Hematopoietic multipotent progenitor cell (in vitro differentiated cells): ENCODE results near the gene MYO9B. TPM values are rescaled to one million over a fixed set of nuclear protein-coding genes. Genes with fewer than 3 reads are reported as not detected.

Experiments
- DNase-seq, 3 donors: peaks; one replicate each; pipeline ENCODE4 v3.0.0-alpha.2; 2011 to 2015; ENCODE audit warnings: low read depth in 2 of 3, low spot score in 2 of 3
- total RNA-seq: library from RNA; depleted of rRNA; stranded (reverse); fragments of >200 nt; gene quantifications from one replicate; pipeline ENCODE4 v1.2.3, GENCODE V29; 2012

MYO9B gene
- total RNA-seq, 1 donor = 158 TPM

DNA sequence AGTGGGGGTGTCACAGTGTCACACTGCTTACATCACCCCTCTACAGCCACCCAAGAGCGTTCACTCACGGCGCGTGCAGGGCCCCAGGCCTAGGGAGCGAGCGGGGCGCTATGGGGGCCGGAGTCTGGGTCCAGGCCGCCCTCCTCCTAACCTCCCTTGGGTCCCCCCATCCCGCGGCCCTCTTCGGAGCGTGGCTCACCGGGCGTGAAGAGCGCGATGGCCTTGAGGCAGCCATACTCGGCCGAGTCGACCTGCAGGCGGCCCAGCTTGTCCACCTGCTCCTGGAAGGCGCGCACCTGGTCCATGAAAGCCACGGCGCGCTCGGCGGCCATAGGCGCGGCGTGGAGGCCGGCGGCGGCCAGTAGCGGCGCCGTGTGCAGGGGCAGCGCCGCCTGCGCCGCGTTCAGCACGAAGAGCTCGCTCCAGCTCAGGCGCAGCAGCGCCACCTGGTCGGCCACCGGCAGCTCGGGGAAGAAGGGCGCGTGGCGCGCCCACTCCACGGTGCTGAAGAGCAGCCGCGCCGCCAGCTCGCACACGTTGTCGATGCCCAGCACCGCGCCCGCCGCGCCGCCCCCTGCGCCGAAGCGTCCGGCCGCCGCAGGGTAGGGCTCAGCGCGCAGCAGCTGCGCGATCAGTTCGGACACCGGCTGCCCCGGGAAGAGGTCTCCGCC is 159.9 kb downstream of the MYO9B start:
- DNase-seq = peak; percentile 68 to 83 (median 71)

DNA sequence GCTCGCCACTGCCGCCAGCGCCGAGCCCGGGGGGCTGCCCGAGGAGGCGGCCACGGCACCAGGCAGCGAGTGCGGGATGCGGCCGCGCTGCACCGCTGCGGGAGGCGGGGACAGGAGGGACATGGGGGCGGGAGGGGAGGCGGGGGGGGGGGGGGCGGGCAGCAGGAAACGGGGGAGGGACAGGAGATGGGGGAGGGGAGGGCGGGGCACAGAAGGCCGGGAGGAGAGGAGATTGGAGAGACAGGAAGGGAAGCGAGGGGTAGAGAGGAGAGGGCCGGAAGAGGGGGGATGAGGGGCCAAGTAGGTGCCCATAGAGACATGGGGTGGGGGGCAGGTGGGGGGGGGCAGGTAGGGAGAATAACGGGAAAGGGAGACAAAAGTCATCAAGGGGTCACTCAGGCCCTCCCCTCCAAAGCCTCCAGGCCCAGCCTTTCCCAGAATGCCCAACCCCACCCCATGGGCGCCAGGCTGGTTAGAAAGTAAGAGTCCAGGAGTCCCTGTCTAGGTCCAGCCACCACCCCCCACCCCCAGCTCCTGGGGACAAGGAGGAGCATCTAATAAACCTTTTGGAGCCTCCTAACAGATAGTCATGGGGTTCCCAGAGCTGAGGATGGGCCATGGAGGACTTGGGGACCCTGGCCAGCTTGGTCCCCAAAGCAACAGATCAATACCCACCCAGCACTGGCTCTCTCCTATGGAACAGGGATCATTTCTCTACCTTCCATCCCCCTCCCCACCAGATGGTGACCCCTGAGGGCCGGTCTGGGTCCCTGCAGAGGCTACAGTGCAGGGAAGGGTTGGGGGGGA is 160.6 kb downstream of the MYO9B start:
- DNase-seq = no peak

DNA sequence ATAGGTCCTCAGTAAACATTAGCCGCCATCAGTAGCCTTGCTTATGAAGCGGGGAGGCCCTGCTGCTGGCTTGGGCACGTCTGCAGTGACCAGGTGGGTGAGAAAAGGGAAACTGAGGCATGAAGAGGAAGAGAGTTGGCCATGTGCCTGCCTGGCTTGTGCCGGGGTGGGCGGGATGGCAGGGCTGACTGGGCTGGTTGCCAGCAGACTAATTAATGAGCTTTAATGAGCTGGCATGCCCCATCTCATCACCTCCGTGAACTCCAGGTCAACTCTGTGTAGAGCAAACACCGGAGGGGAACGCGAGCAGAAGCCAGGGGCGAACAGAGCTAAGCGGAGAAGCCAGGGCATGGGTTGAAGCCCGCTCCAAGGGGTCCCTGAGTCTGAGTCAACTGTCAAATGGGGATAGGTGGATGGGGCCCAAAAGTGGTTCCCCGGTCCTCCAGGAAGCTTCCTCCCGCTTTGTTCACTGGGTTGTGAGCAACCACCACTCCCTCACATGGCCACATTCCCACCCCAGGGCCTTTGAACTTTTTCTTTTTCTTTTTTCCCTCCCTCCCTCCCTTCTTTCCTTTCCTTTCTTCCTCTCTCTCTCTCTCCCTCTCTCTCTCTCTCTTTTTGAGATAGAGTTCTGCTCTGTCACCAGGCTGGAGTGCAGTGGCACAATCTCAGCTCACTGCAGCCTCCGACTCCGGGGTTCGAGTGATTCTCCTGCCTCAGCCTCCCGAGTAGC is 161.4 kb downstream of the MYO9B start:
- no peak for DNase-seq

DNA sequence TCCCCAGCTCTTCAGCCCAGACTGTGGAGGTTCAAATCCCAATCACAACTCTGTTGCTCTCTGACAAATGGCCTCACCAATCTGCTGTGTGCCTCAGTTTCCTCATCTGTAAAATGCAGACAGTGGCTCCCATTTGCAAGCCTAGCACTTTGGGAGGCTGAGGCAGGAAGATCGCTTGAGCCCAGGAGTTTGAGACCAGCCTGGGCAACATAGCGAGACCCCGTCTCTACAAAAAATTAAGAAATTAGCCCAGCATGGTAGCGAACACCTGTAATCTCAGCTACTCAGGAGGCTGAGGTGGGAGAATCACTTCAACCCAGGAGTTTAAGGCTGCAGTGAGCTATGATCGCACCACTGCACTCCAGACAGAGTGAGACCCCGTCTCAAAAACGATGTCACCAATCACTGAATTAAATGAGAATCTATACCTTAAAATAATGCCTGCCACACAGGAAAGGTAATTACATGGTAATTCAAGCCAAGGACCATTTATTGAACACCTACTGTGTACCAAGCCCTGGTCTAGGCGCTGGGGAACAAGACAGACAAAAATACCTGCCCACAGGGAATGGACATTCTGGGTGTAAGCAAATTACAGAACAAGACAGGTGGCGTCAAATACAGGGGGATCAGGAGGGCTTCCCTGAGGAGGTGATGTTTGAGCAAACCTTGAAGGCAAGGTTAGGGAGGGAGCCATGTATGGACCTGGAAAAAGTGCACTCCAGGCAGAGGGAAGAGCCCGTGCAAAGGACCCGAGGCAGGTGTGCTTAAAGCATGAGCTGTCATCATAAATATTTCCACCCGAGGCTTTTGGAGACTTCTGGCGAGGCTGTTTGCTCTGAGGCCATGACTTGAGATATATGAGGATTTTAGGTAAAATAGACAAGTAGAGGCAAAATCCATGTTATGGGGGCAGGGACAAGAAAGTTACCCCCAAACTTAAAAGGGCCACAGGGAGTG is 162.4 kb downstream of the MYO9B start:
- no peak for DNase-seq

DNA sequence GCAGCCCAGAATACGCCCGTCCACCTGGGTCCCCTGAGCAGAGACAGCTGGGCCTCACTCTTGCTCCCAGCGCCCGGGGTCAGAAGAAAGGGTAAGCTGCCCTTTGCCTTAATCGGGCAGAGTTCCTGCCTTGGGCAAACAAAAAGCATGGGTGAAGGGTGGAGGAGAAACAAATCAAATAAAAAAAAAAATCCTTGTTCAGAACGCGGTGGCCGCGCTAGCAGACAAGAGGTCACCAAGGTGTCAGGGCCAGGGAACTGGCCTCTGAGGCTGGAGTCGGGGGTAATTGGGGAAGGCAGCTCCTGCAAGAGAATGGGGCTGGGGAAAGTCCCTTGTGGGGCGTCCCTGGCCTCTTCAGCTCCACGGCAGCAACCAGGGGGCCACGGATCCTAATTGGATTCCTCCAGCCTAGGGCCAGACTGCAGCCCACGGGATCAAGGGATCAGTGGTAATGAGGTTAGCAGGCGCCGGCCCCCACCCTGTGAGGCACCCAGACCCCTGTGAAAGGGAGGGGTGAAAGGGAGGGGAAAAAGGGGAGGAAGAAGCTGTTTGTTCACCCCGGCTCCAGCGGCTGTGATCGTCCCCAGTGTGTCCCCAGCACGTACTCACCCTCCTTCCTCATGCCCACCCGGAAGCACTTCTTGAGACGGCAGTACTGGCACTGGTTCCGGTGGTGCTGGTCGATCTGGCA is 164.6 kb downstream of the MYO9B start:
- no peak for DNase-seq

DNA sequence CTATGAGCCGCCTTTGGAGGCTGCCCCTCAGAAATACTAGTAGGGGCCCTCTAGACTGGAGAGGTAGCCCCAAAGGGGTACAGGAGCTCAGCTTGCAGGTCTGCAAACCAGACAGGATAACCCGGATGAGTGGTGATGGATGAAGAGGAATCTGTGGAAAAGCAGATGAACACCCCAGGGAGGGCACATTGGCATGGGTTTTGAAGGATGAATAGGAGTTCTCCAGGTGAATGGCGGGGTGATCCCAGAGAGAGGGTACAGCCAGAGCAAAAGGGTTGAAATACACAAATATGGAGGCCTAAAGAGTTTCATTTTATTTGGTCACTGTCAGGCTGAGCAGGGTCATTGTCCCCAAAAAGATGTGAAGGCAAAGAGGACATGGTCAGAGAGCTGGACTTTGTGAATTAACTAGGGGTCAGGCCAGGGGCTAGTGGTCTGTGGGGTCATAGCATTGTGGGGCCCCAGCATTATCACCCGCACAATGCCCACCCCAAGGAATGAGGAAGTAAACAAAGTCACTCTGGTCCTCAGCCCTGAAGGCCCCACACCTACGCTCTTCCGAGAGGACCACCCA is 165.3 kb downstream of the MYO9B start:
- no peak for DNase-seq

DNA sequence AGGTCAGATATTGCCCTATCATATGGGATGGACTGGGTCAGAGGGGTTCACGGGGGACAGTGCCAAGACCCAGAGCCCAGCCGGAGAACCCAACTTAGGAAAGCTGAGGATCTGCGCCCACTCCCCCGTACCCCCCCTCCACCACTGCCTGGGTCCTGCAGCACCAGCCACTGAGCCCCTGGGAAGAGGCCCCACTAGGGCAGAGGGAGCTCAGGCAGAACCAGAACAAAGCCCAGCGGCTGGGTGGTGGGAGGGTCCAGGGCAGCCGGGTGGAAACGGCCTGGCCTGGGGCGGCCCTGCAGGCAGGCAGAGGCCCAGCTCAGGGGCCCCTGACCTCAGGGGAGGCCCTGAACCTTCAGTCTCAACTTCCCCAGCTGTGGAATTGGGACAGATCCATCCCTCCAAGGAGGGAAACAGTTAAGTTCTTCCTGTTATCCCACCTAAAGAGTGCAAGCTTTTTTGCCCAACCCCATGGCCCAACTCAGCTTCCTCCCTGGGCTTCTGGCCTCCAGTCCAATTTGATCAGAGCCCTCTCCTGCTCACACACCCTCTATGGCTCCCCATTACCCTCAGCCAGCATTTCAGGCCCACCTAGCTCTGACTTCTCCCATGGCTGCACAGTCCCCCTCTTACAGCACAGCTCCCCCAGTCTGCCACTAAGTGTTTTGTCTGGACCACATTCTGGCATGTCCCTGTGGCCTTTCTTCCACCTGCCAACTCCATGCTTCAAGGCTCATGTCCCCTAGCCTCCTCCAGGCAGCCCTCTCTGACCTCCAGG is 167.0 kb downstream of the MYO9B start:
- no peak for DNase-seq

DNA sequence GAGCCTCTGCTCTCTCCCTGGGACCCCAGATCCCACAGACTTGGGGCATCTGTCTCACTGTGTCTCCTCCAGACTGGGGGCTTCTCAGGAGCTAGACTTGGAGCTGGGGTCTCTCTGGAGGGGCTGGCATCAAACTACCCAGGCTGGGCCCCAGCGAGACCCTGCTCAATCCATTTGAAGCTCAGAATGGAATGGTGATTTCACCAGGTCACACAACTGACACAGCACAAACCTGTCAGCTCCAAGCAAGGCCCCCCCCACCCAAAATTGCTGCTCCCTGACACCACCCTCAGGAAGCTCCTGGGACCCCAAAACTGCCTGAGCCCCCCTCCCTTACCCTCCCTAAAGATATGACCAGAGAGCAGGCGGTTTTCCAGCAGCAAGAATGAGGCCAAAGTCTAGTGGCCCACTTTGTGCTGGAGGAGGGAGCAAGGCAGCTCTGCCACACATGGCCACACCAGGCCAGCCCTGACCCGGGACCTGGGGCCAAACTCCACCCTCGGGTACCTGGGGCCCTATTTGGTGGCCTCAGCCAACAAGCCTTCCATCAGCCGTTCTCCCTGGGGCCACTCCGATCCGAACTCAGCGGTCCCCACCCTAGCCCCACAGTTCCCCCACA is 167.7 kb downstream of the MYO9B start:
- DNase-seq = no peak

DNA sequence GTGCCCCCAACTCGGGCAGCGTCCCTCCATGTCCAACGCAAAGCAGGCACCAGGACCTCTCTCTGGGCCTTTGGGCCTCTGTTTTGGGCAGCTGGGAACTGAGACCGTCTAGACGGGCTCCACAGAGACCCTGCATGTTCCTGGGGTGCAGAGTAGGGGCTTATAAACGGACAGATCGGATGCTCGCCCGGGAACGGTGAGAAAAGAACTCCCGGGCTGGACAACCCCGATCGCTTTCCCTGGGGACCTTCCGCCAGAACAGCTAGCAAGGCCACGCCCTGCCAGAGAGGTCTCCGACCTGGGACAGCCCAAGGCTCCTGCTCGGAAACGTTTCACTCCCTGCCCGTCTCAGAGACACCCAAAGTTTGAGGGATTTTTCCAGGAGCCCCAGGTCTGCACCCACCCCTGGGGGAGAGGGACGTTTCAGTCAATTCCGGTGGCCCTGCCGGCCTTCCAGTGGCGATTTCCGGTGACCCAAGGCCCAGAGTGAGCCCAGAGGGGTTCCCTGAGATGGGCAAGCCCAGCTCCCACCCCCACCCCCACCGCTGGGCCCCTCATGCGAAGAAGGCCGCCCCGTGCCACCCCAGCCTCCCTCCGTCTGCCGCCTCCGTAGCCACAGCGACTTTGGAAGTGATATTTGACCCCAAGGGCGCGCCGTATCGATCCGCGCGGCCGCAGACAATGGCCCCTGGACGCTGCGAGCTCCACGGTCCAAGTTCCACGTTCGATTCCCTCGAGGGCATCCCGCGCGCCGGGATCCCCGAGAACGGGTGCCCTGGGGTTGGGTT is 168.4 kb downstream of the MYO9B start:
- DNase-seq = no peak

DNA sequence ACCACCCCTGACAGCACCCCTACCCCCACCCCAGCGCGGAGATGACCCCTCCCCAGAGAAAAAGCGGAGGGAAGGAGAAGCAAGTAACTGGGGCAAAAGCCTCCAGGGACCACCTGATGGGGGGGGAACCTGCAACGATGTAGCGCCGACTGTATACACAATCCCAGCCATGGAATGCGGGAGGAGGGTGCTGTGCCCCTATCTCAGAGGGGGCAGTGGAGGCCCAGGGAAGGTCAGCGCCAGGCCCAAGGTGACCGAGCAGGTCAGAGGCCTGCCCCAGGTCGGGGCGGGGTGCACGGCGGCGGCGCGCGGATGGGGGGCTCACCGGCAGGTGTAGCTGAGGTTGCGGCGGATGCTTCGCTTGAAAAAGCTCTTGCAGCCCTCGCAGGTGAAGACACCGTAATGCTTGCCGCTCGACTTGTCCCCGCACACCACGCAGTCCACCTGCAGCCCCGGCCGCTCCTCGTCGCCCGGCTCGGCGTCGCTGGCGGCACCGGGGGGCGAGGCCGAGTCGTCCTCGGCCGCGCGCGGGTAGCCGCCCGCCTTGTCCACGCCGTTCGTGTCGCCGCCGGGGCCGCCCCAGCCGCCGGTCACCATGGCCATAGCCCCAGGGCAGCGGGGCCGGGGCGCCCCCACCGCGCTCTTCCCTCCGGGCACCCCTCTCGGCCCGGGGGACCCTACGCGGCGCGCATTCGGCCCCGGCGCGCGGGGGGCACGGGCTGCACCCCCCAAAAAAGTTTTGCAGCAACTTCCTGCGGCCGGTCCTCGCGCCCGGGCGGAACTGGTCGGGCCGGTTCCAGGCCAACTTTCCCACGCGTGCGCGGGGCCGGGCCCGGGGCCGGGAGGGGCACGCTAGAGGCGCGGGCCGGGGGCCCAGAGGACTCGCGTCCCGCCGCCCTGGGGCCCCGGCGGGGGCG is 169.3 kb downstream of the MYO9B start:
- no peak for DNase-seq

DNA sequence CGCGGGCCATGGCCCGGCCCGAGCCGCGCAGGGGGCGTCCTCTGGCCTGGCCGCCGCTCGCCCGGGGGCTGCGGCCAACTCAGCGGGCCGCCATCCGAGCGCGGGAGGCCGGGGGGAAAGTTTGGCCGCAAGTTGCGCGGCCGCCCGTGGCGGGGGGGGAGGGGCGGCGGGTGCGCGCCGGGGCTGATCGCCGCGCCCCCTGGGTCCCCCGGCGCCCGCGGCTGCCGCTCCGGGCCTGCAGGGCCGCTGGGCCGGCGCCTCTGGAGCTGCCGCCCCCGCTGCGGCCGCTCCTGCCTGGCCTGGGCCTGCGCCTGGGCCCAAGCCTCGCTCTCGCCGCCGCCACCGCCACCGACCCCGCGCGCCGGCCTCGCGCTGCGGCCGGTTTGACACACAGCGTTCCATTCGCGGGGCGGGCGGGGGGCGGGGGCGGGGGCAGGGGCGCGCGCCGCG is 170.0 kb downstream of the MYO9B start, which contains the start of gene NR2F6:
TSS of gene NR2F6 (minus strand) at position 385 of the 450 bp plus-strand sequence. CDS start 699 bp downstream, outside the sequence.
- no peak for DNase-seq

DNA sequence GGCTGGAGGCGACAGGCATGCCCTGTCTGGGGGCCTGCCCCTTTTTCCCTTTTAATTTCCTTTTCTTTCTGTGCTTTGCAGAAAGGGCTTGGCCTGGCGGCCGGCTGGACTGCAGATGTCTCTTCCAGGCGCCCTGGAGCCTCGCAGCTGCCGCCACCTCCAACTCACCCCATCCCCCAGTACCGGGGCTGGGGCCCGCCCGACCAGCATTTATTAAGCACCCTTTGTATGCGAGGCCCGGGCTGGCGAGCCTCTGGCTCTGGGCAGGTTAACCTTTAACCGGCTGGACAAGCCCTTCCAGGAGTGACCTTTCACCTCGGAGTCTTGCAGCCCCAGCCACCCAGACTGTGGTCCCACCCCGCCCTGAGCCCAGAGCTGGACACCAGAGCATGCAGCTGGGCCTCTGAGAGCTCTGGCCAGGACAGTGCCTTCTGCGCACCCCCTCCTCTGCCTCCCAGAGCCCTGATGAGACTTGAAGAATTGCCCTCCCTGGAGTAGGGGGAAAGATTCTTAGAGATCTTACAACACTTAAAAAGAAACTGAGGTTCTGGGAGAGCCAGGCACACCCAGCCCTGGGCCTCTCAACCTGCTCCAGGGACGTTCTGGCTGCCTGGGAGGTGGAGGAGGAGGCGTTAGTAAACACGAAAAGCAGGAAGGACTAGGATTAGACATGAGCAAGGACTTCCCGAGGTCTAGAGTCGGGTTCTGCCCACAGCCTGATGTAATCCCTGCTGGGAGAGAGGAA is 171.3 kb downstream of the MYO9B start:
- no peak for DNase-seq

DNA sequence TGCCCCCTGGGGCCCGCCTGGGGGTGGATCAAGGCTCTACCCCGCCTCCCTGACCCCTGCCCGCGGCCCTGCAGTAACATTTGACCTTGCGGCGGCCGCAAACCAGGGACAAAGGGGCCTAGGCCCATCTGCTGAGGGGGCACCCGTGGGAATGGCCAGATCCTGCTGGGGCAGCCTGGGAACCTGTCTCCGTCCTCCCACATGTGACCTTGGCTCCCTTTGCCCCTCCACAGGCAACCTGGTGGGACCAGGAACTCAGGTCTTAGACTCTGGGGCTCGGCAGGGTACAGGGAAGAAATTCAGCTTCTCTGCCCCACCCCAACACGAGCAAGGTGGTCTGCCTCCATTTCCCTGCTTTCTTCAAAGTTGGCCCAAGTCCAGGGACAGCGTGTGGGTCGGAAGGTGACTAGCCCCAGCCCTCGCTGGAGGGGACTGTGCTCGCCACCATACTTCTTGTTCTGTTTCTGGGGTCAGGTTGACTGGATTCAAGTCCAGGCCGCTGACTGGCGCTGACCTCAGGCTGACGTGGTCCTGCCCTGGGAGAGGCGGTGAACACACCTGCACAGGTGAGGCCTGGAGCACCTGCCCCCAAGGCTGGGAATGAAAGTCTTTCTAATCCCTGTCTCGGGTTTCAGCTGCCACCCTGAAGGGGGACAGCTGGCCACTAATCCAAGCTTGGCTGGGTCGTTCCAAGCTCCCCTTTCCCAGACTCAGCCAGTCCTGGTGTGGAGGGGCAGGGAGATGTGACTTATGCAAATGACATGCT is 172.6 kb downstream of the MYO9B start:
- no peak for DNase-seq

DNA sequence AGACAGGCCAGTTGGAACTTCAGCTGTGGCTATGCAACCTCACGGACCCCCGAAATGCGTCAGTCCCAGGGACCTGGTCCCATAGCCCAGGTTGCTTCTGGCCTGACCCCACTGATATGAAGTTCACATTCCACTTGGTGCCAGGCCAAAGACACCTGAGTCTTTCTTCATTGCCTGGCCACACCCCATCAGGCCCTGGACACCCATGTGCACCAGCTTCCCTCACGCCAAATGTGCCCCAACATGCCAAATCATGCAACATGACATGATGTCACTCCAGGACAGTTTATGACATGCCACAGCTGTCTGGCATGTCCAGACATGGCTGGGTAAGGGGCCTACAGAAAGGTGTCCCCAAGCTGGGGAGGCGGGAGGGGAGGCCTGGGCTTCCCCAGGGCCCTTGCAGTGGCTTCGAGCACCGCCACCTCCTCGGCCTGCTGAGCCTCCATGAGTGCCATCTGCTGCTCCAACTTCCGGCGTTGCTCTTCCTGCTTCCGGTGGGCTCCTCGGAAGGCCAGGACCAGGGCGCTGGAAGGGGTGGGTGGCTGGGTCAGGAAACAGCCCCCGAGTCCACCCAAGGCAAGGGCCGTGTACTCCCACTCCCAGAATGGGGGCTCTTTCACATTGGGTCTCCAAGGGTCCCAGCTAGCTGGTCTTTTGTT is 174.4 kb downstream of the MYO9B start:
- DNase-seq = no peak
